H9 (cell line): ENCODE data around the gene EMC9. TPM values are rescaled to one million over a fixed set of nuclear protein-coding genes. Genes with fewer than 3 reads are reported as not detected.

Source experiments
- DNase-seq: peaks from one replicate; pipeline ENCODE4 v3.0.0-alpha.2; 2017
- H2AFZ ChIP-seq: one replicate; pipeline ENCODE4 v1.6.1; 2013; ENCODE audit warnings: mild to moderate bottlenecking, low read length, control low read depth, moderate library complexity
- H2AK5ac ChIP-seq: 2 replicates; pipeline ENCODE4 v1.6.1; 2013; ENCODE audit warnings: low read length, control low read depth, mixed read lengths; ENCODE audit not compliant: insufficient read length
- H2BK120ac ChIP-seq: one replicate; pipeline ENCODE4 v1.6.1; 2013; ENCODE audit warnings: low read depth, mild to moderate bottlenecking, low read length, control low read depth, inconsistent platforms; ENCODE audit not compliant: poor library complexity, severe bottlenecking
- H2BK12ac ChIP-seq: 2 replicates; pipeline ENCODE4 v1.6.1; 2013; ENCODE audit warnings: low read length, control low read depth, mixed read lengths, low read depth; ENCODE audit not compliant: insufficient read length
- H2BK15ac ChIP-seq: 2 replicates; pipeline ENCODE4 v1.6.1; 2013; ENCODE audit warnings: low read depth, low read length, control low read depth
- H2BK20ac ChIP-seq: one replicate; pipeline ENCODE4 v1.6.1; 2013; ENCODE audit warnings: low read depth, mild to moderate bottlenecking, low read length, control low read depth, inconsistent platforms; ENCODE audit not compliant: poor library complexity, severe bottlenecking
- H2BK5ac ChIP-seq: 2 replicates; pipeline ENCODE4 v1.6.1; 2013; ENCODE audit warnings: low read length, control low read depth, mixed read lengths; ENCODE audit not compliant: insufficient read length
- H3K14ac ChIP-seq: 2 replicates; pipeline ENCODE4 v1.6.1; 2013; ENCODE audit warnings: low read length, control low read depth; ENCODE audit not compliant: insufficient read depth
- H3K18ac ChIP-seq: 2 replicates; pipeline ENCODE4 v1.6.1; 2013; ENCODE audit warnings: low read depth, mild to moderate bottlenecking, mixed read lengths, low read length, control low read depth; ENCODE audit not compliant: insufficient read length
- H3K23ac ChIP-seq: 2 replicates; pipeline ENCODE4 v1.6.1; 2013; ENCODE audit warnings: low read length, control low read depth, mixed read lengths, low read depth; ENCODE audit not compliant: insufficient read length
- H3K23me2 ChIP-seq: 2 replicates; pipeline ENCODE4 v1.6.1; 2013; ENCODE audit warnings: low read depth, mild to moderate bottlenecking, mixed read lengths, low read length, control low read depth; ENCODE audit not compliant: insufficient read length, poor library complexity, severe bottlenecking
- H3K27ac ChIP-seq: 2 replicates; pipeline ENCODE4 v1.5.1; 2013; ENCODE audit warnings: low read length, control low read depth, mixed read lengths, low read depth; ENCODE audit not compliant: insufficient read length
- H3K27me3 ChIP-seq: 2 replicates; pipeline ENCODE4 v1.6.1; 2013; ENCODE audit warnings: low read length, control low read depth, inconsistent platforms; ENCODE audit not compliant: insufficient read depth
- H3K4ac ChIP-seq: 2 replicates; pipeline ENCODE4 v1.6.1; 2013; ENCODE audit warnings: low read depth, mild to moderate bottlenecking, control low read depth, inconsistent platforms, low read length, moderate library complexity
- H3K4me1 ChIP-seq: 2 replicates; pipeline ENCODE4 v1.6.1; 2013; ENCODE audit warnings: low read length, control low read depth, inconsistent platforms; ENCODE audit not compliant: insufficient read depth
- H3K4me2 ChIP-seq: 2 replicates; pipeline ENCODE4 v1.6.1; 2013; ENCODE audit warnings: low read length, control low read depth, mixed read lengths; ENCODE audit not compliant: insufficient read length, insufficient read depth
- H3K56ac ChIP-seq: 2 replicates; pipeline ENCODE4 v1.6.1; 2013; ENCODE audit warnings: low read depth, mild to moderate bottlenecking, mixed read lengths, low read length, control low read depth; ENCODE audit not compliant: insufficient read length
- H3K79me1 ChIP-seq: 2 replicates; pipeline ENCODE4 v1.6.1; 2013; ENCODE audit warnings: low read depth, mild to moderate bottlenecking, moderate library complexity, low read length, control low read depth, inconsistent platforms; ENCODE audit not compliant: insufficient read depth, poor library complexity, severe bottlenecking
- H3K79me2 ChIP-seq: 2 replicates; pipeline ENCODE4 v1.6.1; 2013; ENCODE audit warnings: low read length, control low read depth, inconsistent platforms; ENCODE audit not compliant: insufficient read depth
- H3K9ac ChIP-seq: 2 replicates; pipeline ENCODE4 v1.6.1; 2013; ENCODE audit warnings: low read length, control low read depth, mixed read lengths; ENCODE audit not compliant: insufficient read length; ENCODE audit errors: extremely low read depth
- H3K9me3 ChIP-seq: one replicate; pipeline ENCODE4 v1.6.1; 2013; ENCODE audit warnings: low read depth, low read length, inconsistent platforms; ENCODE audit not compliant: control insufficient read depth
- H3T11ph ChIP-seq: one replicate; pipeline ENCODE4 v1.6.1; 2013; ENCODE audit warnings: mild to moderate bottlenecking, low read length, control low read depth, inconsistent platforms
- H4K20me1 ChIP-seq: one replicate; pipeline ENCODE4 v1.6.1; 2013; ENCODE audit not compliant: control insufficient read depth, insufficient read length, insufficient read depth
- H4K5ac ChIP-seq: 2 replicates; pipeline ENCODE4 v1.6.1; 2013; ENCODE audit warnings: low read depth, mild to moderate bottlenecking, mixed read lengths, low read length, control low read depth; ENCODE audit not compliant: insufficient read length
- H4K8ac ChIP-seq: replicated peaks from 2 replicates; pipeline ENCODE4 v1.6.1; 2013; ENCODE audit warnings: low read length, control low read depth, mixed read lengths, low read depth; ENCODE audit not compliant: insufficient read length
- H4K91ac ChIP-seq: 2 replicates; pipeline ENCODE4 v1.6.1; 2013; ENCODE audit warnings: low read depth, mild to moderate bottlenecking, moderate library complexity, mixed read lengths, low read length, control low read depth; ENCODE audit not compliant: insufficient read length
- H3K27ac Mint-ChIP-seq, 3 experiments: 2 replicates in 2 of 3; 3 replicates in 1 of 3; pipeline ENCODE4 v1.8.0; 2020 to 2021; ENCODE audit warnings: mixed read lengths in 3 of 3, mild to moderate bottlenecking in 1 of 3, moderate library complexity in 1 of 3
- H3K27me3 Mint-ChIP-seq: 2 replicates; pipeline ENCODE4 v1.8.0; 2021; ENCODE audit warnings: low read depth, mild to moderate bottlenecking, moderate library complexity, mixed read lengths
- H3K36me3 Mint-ChIP-seq, 3 experiments: 2 replicates in 2 of 3; 3 replicates in 1 of 3; pipeline ENCODE4 v1.8.0; 2020 to 2021; ENCODE audit warnings: low read depth in 3 of 3, mixed read lengths in 3 of 3; ENCODE audit not compliant: insufficient read depth in 1 of 3
- H3K4me1 Mint-ChIP-seq, 2 experiments: 2 replicates each; pipeline ENCODE4 v1.8.0; 2020; ENCODE audit warnings: mixed read lengths in 2 of 2
- H3K4me3 Mint-ChIP-seq, 2 experiments: 2 replicates in 1 of 2; 3 replicates in 1 of 2; pipeline ENCODE4 v1.8.0; 2020 to 2021; ENCODE audit warnings: mild to moderate bottlenecking in 2 of 2, mixed read lengths in 2 of 2, moderate library complexity in 1 of 2
- H3K9me3 Mint-ChIP-seq, 2 experiments: 2 replicates in 1 of 2; 3 replicates in 1 of 2; pipeline ENCODE4 v1.8.0; 2020; ENCODE audit warnings: mild to moderate bottlenecking in 2 of 2, mixed read lengths in 2 of 2, moderate library complexity in 1 of 2
- WGBS: extraction: QIAGEN DNeasy Blood & Tissue Kit; methylation state at CpG from one replicate; pipeline ENCODE4 v1.1.7; 2013; ENCODE audit warnings: missing lambda C conversion rate, low lambda C conversion rate, mixed read lengths; ENCODE audit not compliant: insufficient read length; ENCODE audit errors: extremely low coverage; 5-methylcytosine and 5-hydroxymethylcytosine counted together
- total RNA-seq: library from RNA; stranded (reverse); gene quantifications from 2 replicates; pipeline ENCODE4 v1.2.1, GENCODE V29; 2021
- TF ChIP-seq, protein P1 (sequence below): fragments of 200-600 bp; sonication (generic); conservative IDR thresholded peaks from 3 replicates; pipeline ENCODE4 v1.8.0; 2021; ENCODE audit warnings: antibody characterized with exemption, mild to moderate bottlenecking

EMC9 gene
- total RNA-seq, 1 experiment from 2014 or later = 52.9 TPM

DNA sequence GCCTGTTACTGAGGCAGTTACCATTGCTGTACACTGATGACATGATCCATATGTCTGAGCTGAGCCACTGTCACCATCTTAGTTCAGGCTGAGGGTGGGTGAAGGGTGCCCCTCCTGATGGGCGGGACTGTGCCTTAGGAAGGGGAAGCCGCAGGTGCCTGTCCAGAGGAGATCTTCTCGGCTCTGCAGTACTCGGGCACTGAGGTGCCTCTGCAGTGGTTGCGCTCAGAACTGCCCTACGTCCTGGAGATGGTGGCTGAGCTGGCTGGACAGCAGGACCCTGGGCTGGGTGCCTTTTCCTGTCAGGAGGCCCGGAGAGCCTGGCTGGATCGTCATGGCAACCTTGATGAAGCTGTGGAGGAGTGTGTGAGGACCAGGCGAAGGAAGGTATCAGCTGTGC is 9.6 kb upstream of the EMC9 start:
- H3K4me3 Mint-ChIP-seq = no peak overlapping the region; a peak in 1 of 5 replicates
- H3K9ac ChIP-seq = no peak overlapping the region
- H2BK5ac ChIP-seq = no peak overlapping the region
- peaks cover 8% of the 10 kb centered on the region; the same call in 1 of the 2 replicates for H3K79me2 ChIP-seq
- H3K9me3 ChIP-seq = no peaks in the 10 kb centered on the region
- TF ChIP-seq, protein P1, sequence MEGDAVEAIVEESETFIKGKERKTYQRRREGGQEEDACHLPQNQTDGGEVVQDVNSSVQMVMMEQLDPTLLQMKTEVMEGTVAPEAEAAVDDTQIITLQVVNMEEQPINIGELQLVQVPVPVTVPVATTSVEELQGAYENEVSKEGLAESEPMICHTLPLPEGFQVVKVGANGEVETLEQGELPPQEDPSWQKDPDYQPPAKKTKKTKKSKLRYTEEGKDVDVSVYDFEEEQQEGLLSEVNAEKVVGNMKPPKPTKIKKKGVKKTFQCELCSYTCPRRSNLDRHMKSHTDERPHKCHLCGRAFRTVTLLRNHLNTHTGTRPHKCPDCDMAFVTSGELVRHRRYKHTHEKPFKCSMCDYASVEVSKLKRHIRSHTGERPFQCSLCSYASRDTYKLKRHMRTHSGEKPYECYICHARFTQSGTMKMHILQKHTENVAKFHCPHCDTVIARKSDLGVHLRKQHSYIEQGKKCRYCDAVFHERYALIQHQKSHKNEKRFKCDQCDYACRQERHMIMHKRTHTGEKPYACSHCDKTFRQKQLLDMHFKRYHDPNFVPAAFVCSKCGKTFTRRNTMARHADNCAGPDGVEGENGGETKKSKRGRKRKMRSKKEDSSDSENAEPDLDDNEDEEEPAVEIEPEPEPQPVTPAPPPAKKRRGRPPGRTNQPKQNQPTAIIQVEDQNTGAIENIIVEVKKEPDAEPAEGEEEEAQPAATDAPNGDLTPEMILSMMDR = no peak
- no peak overlapping the region for H3K4ac ChIP-seq
- no peak overlapping the region for H3K18ac ChIP-seq
- no peak overlapping the region for H3T11ph ChIP-seq
- H3K23me2 ChIP-seq = peaks cover 15% of the 10 kb centered on the region
- no peak overlapping the region for H3K27ac Mint-ChIP-seq
- no peak for DNase-seq
- no peak overlapping the region for H3K4me2 ChIP-seq
- no peaks in the 10 kb centered on the region for H4K20me1 ChIP-seq
- H2BK15ac ChIP-seq = no peak overlapping the region
- no peak overlapping the region for H4K5ac ChIP-seq
- no peak overlapping the region for H4K8ac ChIP-seq
- no peaks in the 10 kb centered on the region for H3K27me3 Mint-ChIP-seq
- no peak overlapping the region for H2BK120ac ChIP-seq
- H3K79me1 ChIP-seq = peaks cover 4% of the 10 kb centered on the region
- no peak overlapping the region for H3K14ac ChIP-seq
- no peaks in the 10 kb centered on the region for H3K27me3 ChIP-seq
- H2AFZ ChIP-seq = no peak overlapping the region
- H3K56ac ChIP-seq = no peak overlapping the region
- no peaks in the 10 kb centered on the region for H3K4me1 ChIP-seq
- no CpG with 5 or more reads among the region's 9 CpGs for WGBS
- peaks cover 36 to 69% (median 63%) of the 10 kb centered on the region in 3 experiments for H3K36me3 Mint-ChIP-seq
- no peaks in the 10 kb centered on the region for H3K9me3 Mint-ChIP-seq
- no peak overlapping the region for H2BK12ac ChIP-seq
- H4K91ac ChIP-seq = no peak overlapping the region
- peaks cover 13 to 16% of the 10 kb centered on the region in 2 experiments for H3K4me1 Mint-ChIP-seq
- H2AK5ac ChIP-seq = no peak overlapping the region
- no peak overlapping the region for H2BK20ac ChIP-seq
- no peak overlapping the region for H3K23ac ChIP-seq
- no peak overlapping the region for H3K27ac ChIP-seq
